Sigmoid colon (tissue), 7 donors: ENCODE data around the gene ZFAND6. TPM values are rescaled to one million over a fixed set of nuclear protein-coding genes. Genes with fewer than 3 reads are reported as not detected.
"Not testable (repeated sequence)": the region's sequence is repeated elsewhere in the genome, so short reads cannot be mapped to it uniquely, and the experiment has no call there.

Experiments
- DNase-seq: peaks from one replicate; pipeline ENCODE4 v3.0.0-alpha.2; 2019
- H3K27ac ChIP-seq, 4 donors: fragments of 200-600 bp; sonication (generic); one replicate each; pipeline ENCODE4 v1.5.1; 2016 to 2019; ENCODE audit warnings: mild to moderate bottlenecking in 1 of 4
- H3K27me3 ChIP-seq, 3 donors: fragments of 200-600 bp; sonication (generic); one replicate each; pipeline ENCODE4 v1.5.1; 2019; ENCODE audit warnings: mild to moderate bottlenecking in 1 of 3
- H3K36me3 ChIP-seq, 4 donors: fragments of 200-600 bp; sonication (generic); one replicate each; pipeline ENCODE4 v1.5.1; 2016 to 2019
- H3K4me1 ChIP-seq, 4 donors: fragments of 200-600 bp; sonication (generic); one replicate each; pipeline ENCODE4 v1.5.1; 2017 to 2019
- H3K4me3 ChIP-seq, 4 donors: fragments of 200-600 bp; sonication (generic); one replicate each; pipeline ENCODE4 v1.5.1; 2017 to 2019; ENCODE audit warnings: mild to moderate bottlenecking in 2 of 4, moderate library complexity in 1 of 4
- H3K9me3 ChIP-seq, 4 donors: fragments of 200-600 bp in 3 of 4; sonication (generic) in 3 of 4; one replicate each; pipeline versions ENCODE4 v1.5.1 to v1.6.1; 2013 to 2019
- CTCF ChIP-seq, 4 experiments: fragments of 450-650 bp in 3 of 4; fragments of 200-600 bp in 1 of 4; IDR thresholded peaks; one replicate each; pipeline ENCODE4 v1.5.1; 2016 to 2019; ENCODE audit warnings: antibody characterized with exemption in 4 of 4, mild to moderate bottlenecking in 3 of 4, moderate library complexity in 2 of 4
- EP300 ChIP-seq, 4 donors: sonication (generic); formaldehyde crosslinking; IDR thresholded peaks; one replicate each; pipeline ENCODE4 v1.6.1; 2017; ENCODE audit warnings: antibody characterized with exemption in 4 of 4
- POLR2A ChIP-seq, 2 donors: fragments of 450-650 bp; IDR thresholded peaks; one replicate each; pipeline ENCODE4 v1.6.1; 2016; ENCODE audit warnings: antibody characterized with exemption in 2 of 2, mild to moderate bottlenecking in 2 of 2, moderate library complexity in 2 of 2
- POLR2AphosphoS5 ChIP-seq, 4 donors: sonication (generic); formaldehyde crosslinking; IDR thresholded peaks; one replicate each; pipeline ENCODE4 v1.6.1; 2017; ENCODE audit warnings: antibody characterized with exemption in 4 of 4
- WGBS, 2 donors: extraction: QIAGEN DNeasy Blood & Tissue Kit; methylation state at CpG; one replicate each; pipeline ENCODE4 v1.1.7; 2013; 5-methylcytosine and 5-hydroxymethylcytosine counted together
- intact Hi-C: fragments of 100-400 bp; cut with DNase I; formaldehyde crosslinking; loops from one replicate; pipeline ENCODE4 v1.15.1; 2023
- polyA plus RNA-seq, 3 donors: library from polyadenylated mRNA; stranded (reverse); fragments of 200-250 nt; gene quantifications; one replicate each; pipeline ENCODE4 v1.2.3, GENCODE V29; 2013
- total RNA-seq, 4 donors: library from RNA; depleted of rRNA; stranded (reverse); fragments of >200 nt; gene quantifications; one replicate each; pipeline ENCODE4 v1.1.0, GENCODE V29; 2016
- donor health status: healthy with polysubstance abuse.
- donor health status: Bipolar disorder and iron deficiency.
- donor health status: healthy.

ZFAND6 gene
- total and polyA plus RNA-seq, 7 donors = 65.8 to 188 (median 138) TPM

GRCh38 chr15:80120636-80121035 is 61.2 kb downstream of the ZFAND6 start:
- Histone ChIP-seq H3K36me3 (peaks cover 0 to 33% (median 3%) of the 10 kb centered on the region in 4 donors), H3K27ac (no peak overlapping the region), H3K9me3 (no peaks in the 10 kb centered on the region), H3K4me1 (peaks cover 0 to 4% (median 0%) of the 10 kb centered on the region in 4 donors), H3K27me3 (no peaks in the 10 kb centered on the region), H3K4me3 (no peak overlapping the region)
- 83 to 93% methylated on average over 1 of the region's 1 CpG for WGBS, 2 donors
- DNase-seq = no peak
- intact Hi-C loops = no loop called here
- TF ChIP-seq POLR2AphosphoS5 (IDR thresholded peaks at IDR 0.05) (no peak), CTCF (IDR thresholded peaks at IDR 0.05) (no peak), EP300 (IDR thresholded peaks at IDR 0.05) (no peak), POLR2A (IDR thresholded peaks at IDR 0.05) (no peak)

DNA sequence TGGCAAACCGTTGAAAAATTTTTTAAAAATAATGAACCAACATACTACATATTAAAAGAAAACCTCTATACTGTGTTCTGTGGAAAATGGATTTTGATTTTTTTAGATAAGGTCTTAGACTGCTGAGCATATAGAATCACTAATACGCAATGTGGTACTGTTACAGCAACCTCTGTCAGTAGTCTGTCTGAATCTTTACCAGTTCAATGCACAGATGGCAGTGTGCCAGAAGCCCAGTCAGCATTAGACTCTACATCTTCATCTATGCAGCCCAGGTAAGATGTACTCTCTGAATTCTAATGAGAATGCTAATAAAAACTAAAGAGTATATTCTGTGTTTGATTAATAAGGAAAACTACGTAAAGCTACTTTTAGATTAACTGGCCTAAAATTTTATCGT is 62.1 kb downstream of the ZFAND6 start:
- TF ChIP-seq POLR2AphosphoS5 (IDR thresholded peaks at IDR 0.05) (no peak), CTCF (IDR thresholded peaks at IDR 0.05) (no peak), POLR2A (IDR thresholded peaks at IDR 0.05) (no peak)
- peaks cover 0 to 39% (median 3%) of the 10 kb centered on the region in 4 donors for H3K36me3 ChIP-seq
- H3K27ac ChIP-seq = no peak overlapping the region
- H3K4me1 ChIP-seq = no peaks in the 10 kb centered on the region
- no peak for DNase-seq
- WGBS, 2 donors = 84 to 89% methylated on average over 4 of the region's 4 CpGs
- intact Hi-C loops = no loop called here
- no peaks in the 10 kb centered on the region for H3K27me3 ChIP-seq
- H3K4me3 ChIP-seq = no peak overlapping the region
- H3K9me3 ChIP-seq = no peaks in the 10 kb centered on the region

DNA sequence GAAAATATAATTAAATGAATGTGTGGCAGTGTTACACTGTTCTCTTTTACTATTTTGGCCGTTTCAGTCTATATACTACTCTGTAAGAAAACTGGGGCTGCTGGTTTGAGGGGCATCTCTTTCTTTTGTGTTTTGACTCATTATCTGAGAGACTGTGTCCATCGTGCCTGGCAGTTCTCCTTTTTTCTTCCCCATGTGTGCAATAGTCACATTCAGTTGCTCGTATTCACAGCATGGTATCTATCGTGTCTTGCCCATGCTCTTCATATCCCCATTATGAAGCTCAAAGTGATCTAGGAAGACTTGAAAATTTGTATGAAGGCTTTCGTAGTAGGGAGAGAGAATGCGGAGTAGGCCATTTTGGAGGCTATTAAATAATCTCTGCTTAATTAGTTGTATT is 63.6 kb downstream of the ZFAND6 start:
- 91 to 97% methylated on average over 6 of the region's 6 CpGs for WGBS, 2 donors
- H3K27ac ChIP-seq = no peak overlapping the region
- intact Hi-C loops = no loop called here
- no peak for DNase-seq
- no peak overlapping the region for H3K4me3 ChIP-seq
- TF ChIP-seq POLR2AphosphoS5 (IDR thresholded peaks at IDR 0.05) (no peak), EP300 (IDR thresholded peaks at IDR 0.05) (no peak), POLR2A (IDR thresholded peaks at IDR 0.05) (no peak), CTCF (IDR thresholded peaks at IDR 0.05) (no peak)
- no peaks in the 10 kb centered on the region for H3K27me3 ChIP-seq
- no peaks in the 10 kb centered on the region for H3K4me1 ChIP-seq
- peaks cover 0 to 47% (median 3%) of the 10 kb centered on the region in 4 donors for H3K36me3 ChIP-seq
- H3K9me3 ChIP-seq = no peaks in the 10 kb centered on the region

GRCh38 chr15:80127253-80127652 is 67.8 kb downstream of the ZFAND6 start:
- H3K4me3 ChIP-seq, DNase-seq, H3K27ac ChIP-seq, intact Hi-C loops, H3K27me3 ChIP-seq, H3K4me1 ChIP-seq, H3K9me3 ChIP-seq: not testable (repeated sequence)
- WGBS, 2 donors = 98% methylated on average over 6 of the region's 6 CpGs
- peaks cover 0 to 50% (median 7%) of the 10 kb centered on the region in 4 donors for H3K36me3 ChIP-seq

DNA sequence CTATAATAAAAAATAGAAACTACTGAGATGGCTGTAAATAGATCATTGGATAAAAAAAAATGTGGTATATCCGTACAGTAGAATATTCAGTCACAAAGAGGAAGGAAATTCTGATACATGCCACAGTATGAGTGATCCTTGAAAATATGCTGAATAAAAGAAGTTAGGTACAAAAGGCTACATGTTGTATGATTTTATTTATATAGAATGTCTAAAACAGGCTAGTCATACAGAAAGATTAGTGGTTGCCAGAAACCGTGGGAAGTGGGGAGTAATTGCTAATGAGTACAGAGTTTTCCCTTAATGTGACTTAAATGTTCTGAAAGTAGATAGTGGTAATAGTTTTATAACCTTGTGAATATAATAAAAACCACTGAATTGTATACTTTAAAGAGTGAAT is 68.4 kb downstream of the ZFAND6 start:
- TF ChIP-seq CTCF (IDR thresholded peaks at IDR 0.05) (no peak), POLR2A (IDR thresholded peaks at IDR 0.05) (no peak), EP300 (IDR thresholded peaks at IDR 0.05) (no peak), POLR2AphosphoS5 (IDR thresholded peaks at IDR 0.05) (no peak)
- Histone ChIP-seq H3K27me3 (no peaks in the 10 kb centered on the region), H3K27ac (no peak overlapping the region), H3K4me1 (no peaks in the 10 kb centered on the region), H3K9me3 (no peaks in the 10 kb centered on the region), H3K4me3 (no peak overlapping the region), H3K36me3 (peaks cover 0 to 50% (median 7%) of the 10 kb centered on the region in 4 donors)
- WGBS, 2 donors = 60 to 78% methylated on average over 2 of the region's 2 CpGs
- intact Hi-C loops = no loop called here
- no peak for DNase-seq
